Natural killer cell (primary cell): ENCODE measurements around the gene CRELD1. TPM values are rescaled to one million over a fixed set of nuclear protein-coding genes. Genes with fewer than 3 reads are reported as not detected.

Experiments
- ATAC-seq, 3 donors: fragments of 150-1000 bp in 2 of 3; fragments of 200-7000 bp in 1 of 3; cut with Tn5 transposase; 1 replicate in 1 of 3; 2 replicates in 2 of 3; pipeline ENCODE4 v1.10.0; 2021; ENCODE audit warnings: mild to moderate bottlenecking in 2 of 3, moderate library complexity in 2 of 3
- DNase-seq, 2 donors: peaks; one replicate each; pipeline versions ENCODE4 v3.0.0 to v3.0.0-alpha.2; 2013 to 2021; ENCODE audit warnings: mixed read lengths in 1 of 2
- H3K27ac ChIP-seq: one replicate; pipeline ENCODE4 v1.5.1; 2013; ENCODE audit warnings: mild to moderate bottlenecking, low read length
- H3K27me3 ChIP-seq: one replicate; pipeline ENCODE4 v1.6.1; 2013; ENCODE audit warnings: low read length; ENCODE audit not compliant: control insufficient read depth, insufficient read depth
- H3K36me3 ChIP-seq: one replicate; pipeline ENCODE4 v1.6.1; 2013; ENCODE audit warnings: low read length; ENCODE audit not compliant: control insufficient read depth, insufficient read depth
- H3K4me1 ChIP-seq: one replicate; pipeline ENCODE4 v1.6.1; 2013; ENCODE audit warnings: low read length; ENCODE audit not compliant: control insufficient read depth, insufficient read depth
- H3K4me3 ChIP-seq: one replicate; pipeline ENCODE4 v1.5.1; 2013; ENCODE audit warnings: low read length
- H3K9me3 ChIP-seq: one replicate; pipeline ENCODE4 v1.6.1; 2013; ENCODE audit warnings: low read length; ENCODE audit not compliant: control insufficient read depth, insufficient read depth
- H3K27ac Mint-ChIP-seq, 2 donors: one replicate each; pipeline ENCODE4 v1.8.0; 2022; ENCODE audit warnings: mild to moderate bottlenecking in 2 of 2, mixed read lengths in 2 of 2, moderate library complexity in 1 of 2
- H3K27me3 Mint-ChIP-seq, 2 donors: one replicate each; pipeline ENCODE4 v1.8.0; 2022; ENCODE audit warnings: low read depth in 2 of 2, mixed read lengths in 2 of 2
- H3K36me3 Mint-ChIP-seq: one replicate; pipeline ENCODE4 v1.8.0; 2022; ENCODE audit warnings: mixed read lengths
- H3K4me1 Mint-ChIP-seq, 2 donors: one replicate each; pipeline ENCODE4 v1.8.0; 2022; ENCODE audit warnings: mixed read lengths in 2 of 2
- H3K4me3 Mint-ChIP-seq: one replicate; pipeline ENCODE4 v1.8.0; 2022; ENCODE audit warnings: mild to moderate bottlenecking, moderate library complexity, mixed read lengths
- H3K9me3 Mint-ChIP-seq, 2 donors: one replicate each; pipeline ENCODE4 v1.8.0; 2022; ENCODE audit warnings: mixed read lengths in 2 of 2
- CTCF ChIP-seq: fragments of 200-600 bp; IDR thresholded peaks from one replicate; pipeline ENCODE4 v1.8.0; 2022; ENCODE audit warnings: antibody characterized with exemption
- WGBS: methylation state at CpG from one replicate; pipeline ENCODE4 v1.1.7; 2013; ENCODE audit warnings: missing lambda C conversion rate; ENCODE audit not compliant: insufficient coverage; 5-methylcytosine and 5-hydroxymethylcytosine counted together
- intact Hi-C: fragments of 100-400 bp; cut with micrococcal nuclease; formaldehyde crosslinking; loops from one replicate; pipeline ENCODE4 v1.14.2; 2022
- total RNA-seq, 4 donors: library from RNA; stranded (reverse); fragments of 120-200 nt in 1 of 4; gene quantifications; one replicate each; pipeline versions ENCODE4 v1.2.3 to v1.2.4, GENCODE V29; 2013 to 2022

The CRELD1 gene
- total RNA-seq, 3 donors from 2014 or later (not counting 1 experiment from before 2014, with no cell fraction given), result 29.1 to 35.6 (median 32.9) TPM

- intact Hi-C loops, result no loop called here
These were observed 29.7 kb upstream of the CRELD1 start for GRCh38 chr3:9903904-9904303.

GRCh38 chr3:9906480-9906879 is 27.2 kb upstream of the CRELD1 start:
- no peak overlapping the region for H3K4me3 Mint-ChIP-seq
- Histone ChIP-seq H3K4me3 (no peak overlapping the region), H3K27me3 (no peaks in the 10 kb centered on the region), H3K27ac (no peak overlapping the region), H3K9me3 (no peaks in the 10 kb centered on the region), H3K4me1 (peaks cover 16% of the 10 kb centered on the region), H3K36me3 (no peaks in the 10 kb centered on the region)
- no peaks in the 10 kb centered on the region for H3K9me3 Mint-ChIP-seq
- no peak overlapping the region for H3K27ac Mint-ChIP-seq
- intact Hi-C loops, result no loop called here
- no peak for DNase-seq
- no peak for ATAC-seq
- TF ChIP-seq CTCF, result no peak
- 79% methylated on average over 5 of the region's 5 CpGs for WGBS
- H3K4me1 Mint-ChIP-seq, result peaks cover 8 to 21% of the 10 kb centered on the region in 2 donors
- no peaks in the 10 kb centered on the region for H3K36me3 Mint-ChIP-seq
- peaks cover 0 to 2% of the 10 kb centered on the region in 2 donors for H3K27me3 Mint-ChIP-seq

More at GRCh38 chr3:9903904-9904303, 29.7 kb upstream of the CRELD1 start:
- DNase-seq, result no peak
- 92% methylated on average over 3 of the region's 4 CpGs for WGBS
- Histone ChIP-seq H3K4me3 (no peak overlapping the region), H3K27me3 (no peaks in the 10 kb centered on the region), H3K4me1 (peaks cover 17% of the 10 kb centered on the region), H3K9me3 (no peaks in the 10 kb centered on the region), H3K27ac (no peak overlapping the region), H3K36me3 (no peaks in the 10 kb centered on the region)
- Mint-ChIP-seq H3K27ac (no peak overlapping the region), H3K4me3 (no peak overlapping the region), H3K27me3 (no peaks in the 10 kb centered on the region), H3K9me3 (no peaks in the 10 kb centered on the region), H3K4me1 (peaks cover 12 to 17% of the 10 kb centered on the region in 2 donors), H3K36me3 (no peaks in the 10 kb centered on the region)
- no peak for ATAC-seq
- TF ChIP-seq CTCF, result no peak

GRCh38 chr3:9908286-9908685 is 25.3 kb upstream of the CRELD1 start:
- Histone ChIP-seq H3K4me3 (no peak overlapping the region), H3K4me1 (no peaks in the 10 kb centered on the region), H3K27ac (no peak overlapping the region), H3K36me3 (no peaks in the 10 kb centered on the region), H3K9me3 (no peaks in the 10 kb centered on the region), H3K27me3 (no peaks in the 10 kb centered on the region)
- ATAC-seq, result no peak
- Mint-ChIP-seq H3K36me3 (no peaks in the 10 kb centered on the region), H3K9me3 (no peaks in the 10 kb centered on the region), H3K4me1 (peaks cover 8 to 16% of the 10 kb centered on the region in 2 donors), H3K27me3 (peaks cover 0 to 2% of the 10 kb centered on the region in 2 donors), H3K4me3 (no peak overlapping the region), H3K27ac (no peak overlapping the region)
- TF ChIP-seq CTCF, result no peak
- DNase-seq, result no peak
- WGBS, result 97% methylated on average over 3 of the region's 3 CpGs
- intact Hi-C loops, result no loop called here
